Measurements from ENCODE around the gene SPOP. TPM values are rescaled to one million over a fixed set of nuclear protein-coding genes. Genes with fewer than 3 reads are reported as not detected.

Gene SPOP
- total and polyA plus RNA-seq, 9 of the 15 experiments (the other 6 are each of a cell fraction or from before 2014, with no cell fraction given) = 34.2 to 65.9 (median 39.7) TPM

- no peak for TF ChIP-seq ZNF398 (CRISPR knock-in tag; IDR thresholded peaks at IDR 0.05)
- TF ChIP-seq C11orf30 (IDR thresholded peaks at IDR 0.05; ENCODE audit: low read depth) = no peak
- TF ChIP-seq NELFE (IDR thresholded peaks at IDR 0.05; ENCODE audit: insufficient read depth, insufficient read length) = no peak
- TF ChIP-seq CBX8 (IDR thresholded peaks at IDR 0.05; ENCODE audit: borderline replicate concordance, extremely low read depth, low read depth, low read length, poor library complexity, severe bottlenecking) = no peak
- TF ChIP-seq ZNF444 (CRISPR knock-in tag; IDR thresholded peaks at IDR 0.05) = no peak
- no peak for TF ChIP-seq FOXK2 (conservative IDR thresholded peaks at IDR 0.05 in 1 of 2, IDR thresholded peaks at IDR 0.05 in 1 of 2; ENCODE audit: low read depth in 2 of 2)
- TF ChIP-seq, protein P1, sequence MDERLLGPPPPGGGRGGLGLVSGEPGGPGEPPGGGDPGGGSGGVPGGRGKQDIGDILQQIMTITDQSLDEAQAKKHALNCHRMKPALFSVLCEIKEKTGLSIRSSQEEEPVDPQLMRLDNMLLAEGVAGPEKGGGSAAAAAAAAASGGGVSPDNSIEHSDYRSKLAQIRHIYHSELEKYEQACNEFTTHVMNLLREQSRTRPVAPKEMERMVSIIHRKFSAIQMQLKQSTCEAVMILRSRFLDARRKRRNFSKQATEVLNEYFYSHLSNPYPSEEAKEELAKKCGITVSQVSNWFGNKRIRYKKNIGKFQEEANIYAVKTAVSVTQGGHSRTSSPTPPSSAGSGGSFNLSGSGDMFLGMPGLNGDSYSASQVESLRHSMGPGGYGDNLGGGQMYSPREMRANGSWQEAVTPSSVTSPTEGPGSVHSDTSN (CRISPR knock-in tag; IDR thresholded peaks at IDR 0.05; ENCODE audit: low read depth) = no peak
- TF ChIP-seq, protein P1 (tag; conservative IDR thresholded peaks at IDR 0.05; ENCODE audit: low read depth) = no peak
- no peak for TF ChIP-seq TARDBP (IDR thresholded peaks at IDR 0.05)
- TF ChIP-seq POLR2AphosphoS2 (IDR thresholded peaks at IDR 0.05; ENCODE audit: low read length) = no peak
- TF ChIP-seq, protein P2, sequence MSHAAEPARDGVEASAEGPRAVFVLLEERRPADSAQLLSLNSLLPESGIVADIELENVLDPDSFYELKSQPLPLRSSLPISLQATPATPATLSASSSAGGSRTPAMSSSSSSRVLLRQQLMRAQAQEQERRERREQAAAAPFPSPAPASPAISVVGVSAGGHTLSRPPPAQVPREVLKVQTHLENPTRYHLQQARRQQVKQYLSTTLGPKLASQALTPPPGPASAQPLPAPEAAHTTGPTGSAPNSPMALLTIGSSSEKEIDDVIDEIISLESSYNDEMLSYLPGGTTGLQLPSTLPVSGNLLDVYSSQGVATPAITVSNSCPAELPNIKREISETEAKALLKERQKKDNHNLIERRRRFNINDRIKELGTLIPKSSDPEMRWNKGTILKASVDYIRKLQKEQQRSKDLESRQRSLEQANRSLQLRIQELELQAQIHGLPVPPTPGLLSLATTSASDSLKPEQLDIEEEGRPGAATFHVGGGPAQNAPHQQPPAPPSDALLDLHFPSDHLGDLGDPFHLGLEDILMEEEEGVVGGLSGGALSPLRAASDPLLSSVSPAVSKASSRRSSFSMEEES (CRISPR knock-in tag; IDR thresholded peaks at IDR 0.05) = no peak
- no peak for TF ChIP-seq NCOA2 (IDR thresholded peaks at IDR 0.05; ENCODE audit: partially characterized antibody in 2 of 2)
- TF ChIP-seq ZFP36 (IDR thresholded peaks at IDR 0.05; ENCODE audit: low read depth, low read length, partially characterized antibody) = peak; percentile 4
- TF ChIP-seq RB1 (IDR thresholded peaks at IDR 0.05; ENCODE audit: low read depth) = peak; percentile 79
- no peak for TF ChIP-seq TCF3 (CRISPR knock-in tag; IDR thresholded peaks at IDR 0.05)
- no peak for TF ChIP-seq BRD9 (IDR thresholded peaks at IDR 0.05; ENCODE audit: low read depth, partially characterized antibody)
- TF ChIP-seq BRF1 (IDR thresholded peaks at IDR 0.05; ENCODE audit: borderline replicate concordance, extremely low read depth, insufficient read length) = no peak
- TF ChIP-seq ZNF3 (CRISPR knock-in tag; IDR thresholded peaks at IDR 0.05) = no peak
- TF ChIP-seq NONO (IDR thresholded peaks at IDR 0.05; ENCODE audit: low read depth in 2 of 2, low read length in 1 of 2) = peak in 1 of 2 experiments; percentile 40; a peak in 1 of 4 replicates
- TF ChIP-seq CBX1 (IDR thresholded peaks at IDR 0.05; ENCODE audit: low read depth) = 0 out of 2 replicates have a peak, but pooled peaks have one; percentile 26
- TF ChIP-seq ZNF140 (CRISPR knock-in tag; IDR thresholded peaks at IDR 0.05) = no peak
- TF ChIP-seq MTA1 (IDR thresholded peaks at IDR 0.05; ENCODE audit: borderline replicate concordance) = no peak
- no peak for TF ChIP-seq TRIM24 (IDR thresholded peaks at IDR 0.05)
These were observed 121.5 kb downstream of the SPOP start (continued) for GRCh38 chr17:49556223-49556943.
